ENCODE results near the gene PTPRK. TPM values are rescaled to one million over a fixed set of nuclear protein-coding genes. Genes with fewer than 3 reads are reported as not detected.

Gene PTPRK
- polyA plus RNA-seq, 12 donors = 15.0 to 27.8 (median 21.1) TPM; not detected in 1

- no peak for DNase-seq
These were observed 126.2 kb downstream of the PTPRK start for GRCh38 chr6:128394167-128394566.

GRCh38 chr6:128389820-128390534 is 130.4 kb downstream of the PTPRK start:
- DNase-seq = no peak

DNA sequence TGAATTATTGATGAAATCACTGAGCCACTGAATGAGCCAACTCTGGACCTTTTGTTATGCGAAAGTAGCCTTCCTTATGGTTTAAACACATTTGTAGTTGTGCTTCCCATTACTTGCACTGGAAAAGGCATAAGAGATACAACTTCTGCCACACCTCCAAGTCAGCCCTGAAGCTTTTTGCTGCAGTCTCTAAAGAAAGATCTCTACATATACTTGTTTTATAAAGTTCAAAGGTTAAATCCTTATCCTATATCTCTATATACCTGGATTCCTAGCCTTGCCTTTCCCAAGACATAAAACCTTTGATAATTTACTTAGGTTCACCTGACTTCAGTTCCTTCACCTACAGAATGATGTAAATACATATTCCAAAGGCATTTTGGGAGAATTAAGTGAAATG is 132.0 kb downstream of the PTPRK start:
- DNase-seq = no peak

- DNase-seq = no peak
These were observed 139.5 kb downstream of the PTPRK start for GRCh38 chr6:128380891-128381290.

DNA sequence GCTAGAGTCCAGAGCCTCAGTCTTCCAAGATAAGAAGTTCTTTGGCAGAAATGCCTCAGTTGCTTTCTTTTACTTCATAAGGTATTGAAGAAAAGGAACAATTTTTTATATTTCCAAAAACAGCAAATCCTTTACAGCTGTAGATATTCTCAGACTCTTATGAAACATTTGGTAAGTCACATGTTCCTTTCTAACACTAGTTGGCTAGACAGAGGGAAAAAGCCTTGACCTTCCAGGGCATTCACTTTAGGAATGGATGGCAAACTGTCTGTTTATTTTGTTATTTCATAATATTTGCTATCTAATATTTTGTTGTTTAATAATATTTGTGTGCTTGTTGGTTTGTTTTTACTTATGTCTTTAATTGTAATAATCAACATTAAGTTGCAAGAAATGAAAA is 140.8 kb downstream of the PTPRK start:
- DNase-seq = no peak

GRCh38 chr6:128376952-128377503 is 143.4 kb downstream of the PTPRK start:
- DNase-seq = no peak

DNA sequence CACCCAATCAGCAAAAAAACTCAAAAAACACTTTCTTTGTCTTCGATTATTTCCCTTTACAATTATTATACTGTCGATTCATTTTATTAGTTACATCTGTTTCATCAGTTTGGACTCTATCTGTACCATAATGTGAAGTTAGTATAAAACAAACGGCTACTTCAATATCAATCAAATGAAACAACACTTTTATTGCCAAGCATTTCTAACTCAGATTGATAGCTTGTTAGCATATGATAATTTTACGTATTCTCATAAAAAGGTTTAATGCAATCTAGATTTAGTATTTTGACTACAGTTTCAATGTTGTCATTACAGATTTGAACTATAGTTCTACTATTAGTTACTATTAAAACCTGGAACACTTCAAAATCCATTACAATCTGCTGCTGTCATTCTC is 149.3 kb downstream of the PTPRK start:
- no peak for DNase-seq

DNA sequence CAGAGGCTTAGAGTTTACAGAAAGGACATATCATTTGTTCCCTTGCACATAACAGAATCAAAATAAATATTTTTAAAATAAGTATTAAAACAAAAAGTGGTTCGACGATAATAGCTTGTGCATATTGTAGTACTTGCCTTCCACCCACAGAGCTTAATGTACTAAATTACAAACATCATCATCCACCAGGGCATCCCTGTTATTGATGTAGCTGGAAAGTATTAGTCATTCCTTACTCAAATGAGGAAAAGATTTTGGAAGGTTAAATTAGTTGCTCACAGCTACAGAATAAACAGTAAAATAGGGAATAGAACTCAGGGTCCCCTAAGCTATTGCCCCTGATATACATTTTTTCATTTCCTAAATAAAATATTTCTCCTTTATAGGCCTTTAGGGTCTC is 150.3 kb downstream of the PTPRK start:
- peak; percentile 41 for DNase-seq

DNA sequence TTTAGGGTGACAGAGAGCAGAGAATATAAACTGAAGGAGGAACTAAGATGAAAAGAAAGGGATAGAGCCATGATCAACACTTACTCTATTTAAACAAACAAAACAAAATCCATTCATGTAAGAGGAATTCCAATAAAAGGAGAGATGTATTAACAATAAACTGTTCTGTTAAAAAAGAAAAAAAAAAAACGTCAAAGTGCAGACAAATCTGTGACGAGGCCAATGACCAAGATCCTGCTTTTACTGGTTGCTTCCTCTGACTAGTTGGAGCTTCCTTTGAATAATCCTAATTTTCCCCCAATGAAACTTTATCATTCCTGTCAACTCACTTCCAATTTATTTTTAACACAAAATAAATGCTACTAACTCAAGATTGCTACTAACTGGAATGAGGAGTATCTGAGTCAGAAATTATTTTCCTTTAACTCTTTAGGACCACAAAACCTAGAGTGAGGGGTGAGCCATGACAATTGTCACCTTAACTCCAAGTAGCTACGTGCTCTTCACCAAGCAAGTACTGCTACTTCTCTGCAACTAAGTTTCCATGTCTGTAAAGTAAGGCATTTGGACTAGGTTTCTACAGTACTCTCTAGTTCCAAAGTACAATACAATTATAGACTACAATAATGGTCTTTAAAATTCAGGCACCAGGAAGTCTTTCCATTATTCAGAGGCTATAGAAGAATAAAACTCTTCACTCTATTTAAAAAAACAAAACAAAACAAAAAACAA is 152.0 kb downstream of the PTPRK start:
- DNase-seq = no peak

- DNase-seq = no peak
These were observed 153.0 kb downstream of the PTPRK start for GRCh38 chr6:128367437-128367836.

- DNase-seq = no peak
These were observed 154.8 kb downstream of the PTPRK start for GRCh38 chr6:128365520-128366160.

DNA sequence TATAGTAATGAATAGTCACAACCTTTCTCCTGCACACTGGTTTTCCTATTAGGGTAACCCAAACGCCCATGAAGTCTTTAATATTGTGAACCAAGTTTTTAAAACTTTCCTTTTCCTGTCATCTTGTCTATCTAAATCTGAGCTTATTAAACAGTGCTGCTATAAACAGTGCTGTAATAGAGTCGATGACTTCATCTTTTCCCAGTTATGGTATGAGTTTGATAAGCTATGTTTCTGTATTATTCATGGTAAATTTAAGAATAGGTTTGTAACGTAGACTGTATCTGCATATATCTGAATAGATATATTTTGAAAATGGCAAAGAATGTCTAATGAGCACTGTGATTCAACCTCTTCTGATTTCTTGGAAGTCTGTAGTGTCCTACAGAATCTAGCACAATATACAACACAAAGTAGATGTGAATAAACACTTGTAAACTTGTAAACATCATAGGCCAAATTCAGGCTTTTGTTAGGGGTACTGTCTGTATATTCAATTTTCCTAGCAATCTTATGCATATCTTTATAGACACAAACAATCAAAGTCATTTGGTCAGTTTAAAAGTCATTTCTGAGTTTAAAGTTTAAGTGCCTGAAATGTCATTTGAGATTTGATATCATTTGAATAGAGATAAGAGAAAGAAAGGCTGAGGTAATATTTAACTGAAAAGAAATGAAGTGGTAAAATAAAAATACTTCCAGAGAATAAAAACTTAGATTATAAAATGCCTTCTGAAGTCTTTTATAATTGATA is 155.5 kb downstream of the PTPRK start:
- DNase-seq = no peak

- DNase-seq = no peak
These were observed 157.2 kb downstream of the PTPRK start for GRCh38 chr6:128363020-128363813.

GRCh38 chr6:128361378-128361777 is 159.0 kb downstream of the PTPRK start:
- no peak for DNase-seq

DNA sequence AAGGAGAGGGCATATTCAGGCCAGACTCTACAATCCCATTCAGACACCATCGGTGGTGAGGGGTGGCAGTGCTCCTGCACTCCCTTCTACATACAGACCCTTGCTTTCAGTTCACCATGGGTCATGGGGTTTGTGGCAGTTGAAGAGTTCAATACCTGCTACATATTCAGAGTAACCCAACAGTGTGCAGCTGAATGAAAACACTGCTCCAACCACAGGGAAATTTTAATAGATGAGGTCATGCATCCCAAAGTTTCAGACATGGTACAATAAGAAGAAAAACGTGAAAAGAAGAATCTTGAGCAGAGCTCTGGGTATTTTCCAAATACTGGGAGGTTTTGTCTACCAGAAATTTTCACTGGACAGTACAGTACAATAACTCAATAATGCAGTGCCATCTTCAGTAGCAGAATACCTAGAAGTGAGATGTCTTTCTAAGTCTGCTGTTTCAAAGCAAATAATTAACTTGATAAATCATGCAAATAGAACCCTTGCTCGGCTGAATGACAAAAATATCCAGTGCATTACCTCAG is 162.1 kb downstream of the PTPRK start:
- no peak for DNase-seq

GRCh38 chr6:128357392-128358130 is 162.8 kb downstream of the PTPRK start:
- DNase-seq = no peak

GRCh38 chr6:128352366-128352765 is 168.0 kb downstream of the PTPRK start:
- DNase-seq = no peak

- no peak for DNase-seq
These were observed 169.2 kb downstream of the PTPRK start for GRCh38 chr6:128351255-128351514.

GRCh38 chr6:128350416-128351254 is 169.8 kb downstream of the PTPRK start:
- DNase-seq = no peak

Measured in muscle of arm (tissue), 12 donors.